GM12801 (cell line): Measurements from ENCODE around the gene CDK16.

Source experiments
- CTCF ChIP-seq: IDR thresholded peaks from one replicate; pipeline ENCODE4 v1.5.1; 2011; ENCODE audit warnings: control low read depth; ENCODE audit not compliant: insufficient read length; ENCODE audit errors: extremely low read depth

CDK16 gene

GRCh38 chrX:47194194-47194787 is 24.2 kb upstream of the CDK16 start:
- no peak for TF ChIP-seq CTCF

GRCh38 chrX:47196098-47196497 is 22.4 kb upstream of the CDK16 start:
- no peak for TF ChIP-seq CTCF

- TF ChIP-seq CTCF: no peak
These were observed 21.0 kb upstream of the CDK16 start for GRCh38 chrX:47197526-47197925.

- TF ChIP-seq CTCF: no peak
These were observed 20.3 kb upstream of the CDK16 start for GRCh38 chrX:47198026-47198686.

- no peak for TF ChIP-seq CTCF
These were observed 19.8 kb upstream of the CDK16 start for GRCh38 chrX:47198687-47199080.

GRCh38 chrX:47199286-47199685 is 19.2 kb upstream of the CDK16 start:
- TF ChIP-seq CTCF: no peak

GRCh38 chrX:47200385-47201150 is 17.9 kb upstream of the CDK16 start:
- no peak for TF ChIP-seq CTCF
